Epithelial cell of prostate (primary cell): ENCODE data around the gene C19orf33.
A peak's percentile ranks its signal among the peaks of the same experiment; 100 is the strongest.
"Not testable (repeated sequence)": the region's sequence is repeated elsewhere in the genome, so short reads cannot be mapped to it uniquely, and the experiment has no call there.

Experiments
- DNase-seq: peaks from one replicate; pipeline ENCODE4 v3.0.0-alpha.2; 2011; ENCODE audit warnings: low read depth, low spot score
- H3K27ac ChIP-seq: fragments of 450-650 bp; 2 replicates; pipeline ENCODE4 v1.5.1; 2017; ENCODE audit warnings: mild to moderate bottlenecking

The C19orf33 gene

DNA sequence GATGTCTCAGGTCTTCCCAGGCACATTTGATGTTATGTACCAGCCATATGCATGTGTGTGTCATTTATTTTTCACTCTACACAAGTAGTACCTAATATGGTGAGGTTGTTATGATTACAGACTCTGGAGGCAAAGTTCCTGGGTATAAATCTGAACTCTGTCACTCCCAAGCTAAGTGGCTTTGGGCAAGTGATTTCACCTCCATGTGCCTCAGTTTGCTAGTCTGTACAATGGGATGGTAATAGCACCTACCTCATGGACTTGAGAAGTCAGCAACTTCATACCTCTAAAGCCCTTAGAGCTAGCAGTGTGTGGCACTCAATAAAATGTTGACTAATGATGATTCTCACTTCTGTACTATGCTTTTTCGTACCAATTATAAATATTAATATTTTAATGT is 27.7 kb downstream of the C19orf33 start:
- DNase-seq = no peak
- no peak overlapping the region for H3K27ac ChIP-seq

DNA sequence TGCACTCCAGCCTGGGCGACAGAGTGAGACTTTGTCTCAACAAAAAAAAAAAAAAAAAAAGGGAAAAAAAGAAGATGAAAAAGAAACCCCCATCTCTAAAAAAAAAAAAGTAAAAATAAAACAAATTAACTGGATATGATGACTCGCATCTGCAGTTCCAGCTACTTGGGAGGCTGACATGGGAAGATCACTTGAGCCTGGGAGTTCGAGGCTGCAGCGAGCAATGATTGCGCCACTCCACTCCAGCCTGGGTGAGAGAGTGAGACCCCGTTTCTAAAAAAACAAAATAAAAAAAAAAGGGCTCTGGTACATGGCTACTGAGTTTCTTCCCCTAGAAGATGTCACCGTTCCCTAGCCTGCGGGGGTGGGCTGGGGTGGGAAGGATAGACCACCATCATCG is 29.2 kb downstream of the C19orf33 start:
- no peak for DNase-seq
- H3K27ac ChIP-seq = no peak overlapping the region

DNA sequence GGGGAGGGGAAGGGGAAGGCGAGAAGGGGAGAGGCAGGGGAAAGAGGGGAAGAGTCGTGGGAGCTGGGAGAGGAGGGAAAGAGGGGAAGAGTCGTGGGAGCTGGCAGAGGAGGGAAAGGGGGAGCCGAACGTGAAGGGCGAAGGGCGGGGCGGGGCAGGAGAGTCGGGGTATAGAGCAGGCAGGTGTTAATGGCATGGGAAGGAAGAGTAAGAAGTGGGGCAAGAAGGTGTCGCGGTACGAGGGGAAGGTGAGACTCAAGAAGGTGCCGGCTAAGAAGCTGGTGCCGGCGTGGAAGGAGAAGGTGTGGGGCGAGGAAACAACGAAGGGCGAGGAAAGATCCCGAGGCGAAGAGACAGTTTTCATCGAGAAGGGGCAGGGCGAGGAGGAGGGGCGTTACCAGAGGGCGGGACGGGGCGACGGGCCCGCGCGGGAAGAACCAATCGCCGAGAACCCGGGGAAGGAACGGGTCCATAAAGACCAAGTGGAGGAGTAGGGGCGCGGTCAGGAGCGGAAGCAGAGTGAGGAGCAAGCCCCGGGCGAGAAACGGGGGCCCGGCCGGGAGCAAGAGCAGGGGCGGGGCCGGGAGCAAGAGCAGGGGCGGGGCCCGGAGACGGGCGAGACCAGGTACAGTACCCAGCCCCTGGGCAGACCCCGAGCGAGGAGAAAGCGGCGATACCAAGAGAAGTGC is 32.0 kb downstream of the C19orf33 start:
- DNase-seq = peak; percentile 88
- peak overlapping the region; percentile 89 for H3K27ac ChIP-seq

DNA sequence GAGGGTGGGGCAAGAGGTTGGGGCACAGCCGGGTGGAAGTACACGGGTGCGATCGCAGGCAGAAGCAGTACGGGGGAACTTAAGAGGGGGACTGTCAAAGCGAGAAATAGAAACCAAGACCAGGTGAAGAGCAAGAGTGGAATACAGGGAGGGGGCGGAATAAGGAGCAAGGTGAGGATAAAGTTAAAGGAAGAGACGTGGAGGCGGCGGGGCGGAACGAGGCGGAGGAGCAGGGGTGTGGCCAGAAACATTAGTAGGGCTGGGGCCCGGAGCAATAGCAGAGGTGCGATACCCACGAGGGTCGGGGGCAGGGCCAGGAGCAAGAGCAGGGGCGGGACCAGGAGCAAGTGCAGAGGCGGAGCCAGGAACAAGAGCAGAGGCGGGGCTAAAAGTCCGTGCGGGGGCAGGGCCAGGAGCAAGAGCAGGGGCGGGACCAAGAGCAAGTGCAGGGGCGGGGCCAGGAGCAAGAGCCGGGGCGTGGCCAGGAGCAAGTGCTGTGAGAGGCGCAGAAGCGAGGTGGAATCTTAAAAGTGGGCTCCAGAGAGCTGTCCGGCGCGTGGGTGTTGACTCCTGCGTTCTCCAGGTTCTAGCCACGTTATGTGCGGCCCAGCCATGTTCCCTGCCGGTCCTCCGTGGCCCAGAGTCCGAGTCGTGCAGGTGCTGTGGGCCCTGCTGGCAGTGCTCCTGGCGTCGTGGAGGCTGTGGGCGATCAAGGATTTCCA is 32.7 kb downstream of the C19orf33 start:
- H3K27ac ChIP-seq = peak overlapping the region; percentile 89
- peak; percentile 89 for DNase-seq

DNA sequence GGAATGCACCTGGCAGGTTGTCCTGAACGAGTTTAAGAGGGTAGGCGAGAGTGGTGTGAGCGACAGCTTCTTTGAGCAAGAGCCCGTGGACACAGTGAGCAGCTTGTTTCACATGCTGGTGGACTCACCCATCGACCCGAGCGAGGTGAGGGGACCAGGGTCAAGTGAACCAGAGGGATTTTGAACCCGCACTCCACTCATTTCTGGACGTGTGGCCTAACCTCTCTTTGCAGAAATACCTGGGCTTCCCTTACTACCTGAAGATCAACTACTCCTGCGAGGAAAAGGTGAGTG is 33.3 kb downstream of the C19orf33 start:
- H3K27ac ChIP-seq = no peak overlapping the region
- no peak for DNase-seq

DNA sequence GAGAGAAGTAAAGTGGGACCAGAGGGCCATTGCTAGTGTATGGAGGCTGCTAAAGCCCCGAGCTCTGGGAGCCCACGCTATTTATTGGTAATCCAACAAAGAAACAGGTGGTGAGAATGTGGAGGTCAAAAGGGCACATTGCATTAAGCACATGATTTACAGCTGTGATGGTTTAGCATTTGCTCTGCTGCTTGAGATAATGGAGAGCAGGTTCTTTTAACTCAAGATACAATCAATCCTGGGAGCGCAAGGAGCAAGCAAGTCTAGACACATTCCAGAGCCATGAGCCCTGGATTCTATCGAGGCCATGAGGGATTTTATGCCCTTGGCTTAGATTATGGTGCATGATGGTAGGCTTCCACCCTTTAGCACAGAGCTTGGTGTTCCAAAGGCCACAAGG is 35.0 kb downstream of the C19orf33 start:
- DNase-seq, H3K27ac ChIP-seq: not testable (repeated sequence)

DNA sequence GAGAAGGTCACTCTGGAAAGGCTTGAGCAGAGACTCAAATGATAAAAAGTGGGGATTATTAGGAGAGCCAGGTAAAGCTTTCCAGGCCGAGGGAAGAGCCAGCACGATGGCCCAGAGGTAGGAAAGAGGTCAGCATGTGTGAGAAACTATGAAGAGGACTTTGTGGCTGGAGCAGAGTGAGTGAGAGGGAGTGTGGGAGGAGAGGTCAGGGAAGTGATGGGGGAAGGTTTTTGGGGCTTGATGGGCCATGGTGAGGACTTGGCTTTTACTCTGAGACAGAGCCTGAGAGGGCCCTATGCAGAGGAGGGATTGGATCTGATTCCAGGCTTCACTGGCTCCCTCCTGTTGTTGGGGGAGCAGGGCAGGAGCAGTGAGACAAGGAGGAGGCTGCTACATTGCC is 36.9 kb downstream of the C19orf33 start:
- no peak overlapping the region for H3K27ac ChIP-seq
- DNase-seq = no peak

DNA sequence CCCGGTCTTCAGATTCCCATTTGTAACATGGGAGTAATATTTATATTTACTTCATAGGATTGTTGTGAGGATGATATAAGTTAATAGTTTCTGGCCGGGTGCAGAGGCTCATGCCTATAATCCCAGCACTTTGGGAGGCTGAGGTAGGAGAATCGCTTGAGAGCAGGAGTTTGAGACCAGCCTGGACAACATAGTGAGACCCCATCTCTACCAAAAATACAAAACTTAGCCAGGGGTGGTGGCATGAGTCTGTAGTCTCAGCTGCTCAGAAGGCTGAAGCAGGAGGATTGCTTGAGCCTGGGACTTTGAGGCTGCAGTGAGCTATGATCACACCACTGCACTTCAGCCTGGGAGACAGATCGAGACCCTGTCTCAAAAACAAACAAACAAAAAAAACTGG is 42.8 kb downstream of the C19orf33 start:
- no peak overlapping the region for H3K27ac ChIP-seq
- DNase-seq = no peak

DNA sequence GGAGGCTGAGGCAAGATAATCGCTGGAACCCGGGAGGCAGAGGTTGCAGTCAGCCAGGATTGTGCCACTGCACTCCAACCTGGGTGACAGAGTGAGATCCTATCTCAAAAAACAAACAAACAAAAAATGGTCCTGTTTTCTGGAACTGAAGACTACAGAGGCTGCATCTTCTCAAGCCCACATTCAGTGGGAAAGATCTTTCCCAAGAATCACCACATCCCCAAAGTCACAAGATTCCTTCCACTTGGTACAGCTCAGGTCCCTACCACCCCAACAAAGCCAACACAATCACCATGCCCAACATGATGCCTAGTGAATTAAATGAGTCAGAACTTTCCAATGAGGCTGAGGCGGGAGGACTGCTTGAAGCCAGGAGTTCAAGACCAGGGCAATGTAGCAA is 46.8 kb downstream of the C19orf33 start:
- H3K27ac ChIP-seq = no peak overlapping the region
- no peak for DNase-seq

DNA sequence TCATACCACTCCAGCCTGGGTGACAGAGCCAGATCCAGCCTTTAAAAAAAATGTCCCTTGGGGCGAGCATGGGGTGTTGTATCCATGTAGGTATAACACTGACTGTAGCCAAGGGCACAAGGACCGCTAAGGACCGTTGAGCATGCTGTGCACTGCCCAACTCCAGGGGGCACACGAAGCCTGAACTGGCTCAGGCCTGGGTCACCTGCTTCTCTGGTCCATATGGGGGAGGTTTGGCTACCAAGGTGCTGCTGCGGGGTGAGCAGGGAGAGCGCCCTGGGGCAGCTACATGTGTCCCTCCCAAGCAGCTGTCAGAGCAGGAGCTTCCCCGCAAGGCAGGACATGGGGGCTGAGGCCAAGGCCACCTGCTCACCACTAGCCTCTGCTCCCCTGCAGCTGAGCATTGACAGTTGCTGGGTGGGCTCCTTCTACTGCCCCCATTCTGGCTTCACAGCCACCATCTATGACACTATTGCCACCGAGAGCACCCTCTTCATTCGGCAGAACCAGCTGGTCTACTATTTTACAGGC is 47.9 kb downstream of the C19orf33 start:
- DNase-seq = no peak
- no peak overlapping the region for H3K27ac ChIP-seq

DNA sequence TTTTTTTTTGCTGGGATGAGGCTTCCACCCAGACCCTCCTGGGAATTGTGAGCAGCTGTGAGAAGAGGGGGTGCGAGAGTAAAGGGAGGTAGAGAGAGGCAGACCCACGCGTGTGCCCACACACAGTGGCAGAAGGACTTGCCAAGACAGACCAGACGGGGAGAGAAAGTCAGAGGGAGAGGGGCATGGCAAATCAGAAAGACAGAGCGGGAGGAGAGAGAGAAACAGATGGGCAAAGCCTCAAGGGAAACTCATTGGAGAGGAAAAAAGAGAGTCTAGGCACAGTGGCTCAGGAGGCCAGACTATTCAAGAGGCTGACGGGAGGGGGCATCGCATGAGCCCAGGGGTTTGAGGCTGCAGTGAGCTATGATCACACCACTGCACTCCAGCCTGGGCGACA is 48.6 kb downstream of the C19orf33 start:
- DNase-seq = no peak
- no peak overlapping the region for H3K27ac ChIP-seq
